NCI-H526 (cell line): Measurements from ENCODE around the gene PLEKHA3.
"Not testable (repeated sequence)": the region's sequence is repeated elsewhere in the genome, so short reads cannot be mapped to it uniquely, and the experiment has no call there.

ENCODE experiments used
- DNase-seq, 2 experiments: peaks; one replicate each; lab custom pipeline; 2025; lab: John Stamatoyannopoulos, UW

The PLEKHA3 gene

DNA sequence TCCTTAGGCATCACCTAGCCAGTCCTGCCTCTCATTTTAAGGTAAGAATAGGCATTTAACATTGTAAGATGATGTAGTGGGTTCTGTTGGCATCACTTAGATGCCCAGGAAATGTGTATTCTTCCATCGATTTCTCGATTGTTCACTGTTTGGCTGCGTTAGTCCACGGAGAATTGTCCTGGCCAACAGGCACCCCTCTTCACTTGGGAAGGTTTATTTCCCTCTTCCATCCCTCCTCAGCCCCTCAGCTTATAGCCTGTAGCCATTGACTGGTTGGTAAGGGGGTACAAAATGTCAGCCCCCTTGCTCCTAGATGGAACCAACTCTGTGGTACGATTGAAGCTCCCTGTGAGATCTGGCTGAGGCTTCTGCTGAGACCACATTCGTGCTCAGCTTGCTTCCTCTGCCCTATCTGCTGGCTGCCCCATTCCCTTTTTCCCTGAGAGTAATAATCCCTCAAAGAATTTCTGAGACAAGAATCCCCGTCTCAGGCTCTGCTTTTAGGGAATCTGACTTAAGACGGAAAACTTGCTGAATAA, 43.4 kb downstream of the PLEKHA3 start:
- no peak for DNase-seq

GRCh38 chr2:178525010-178525409, 44.8 kb downstream of the PLEKHA3 start:
- DNase-seq, result not testable (repeated sequence)

GRCh38 chr2:178525460-178525859, 45.2 kb downstream of the PLEKHA3 start:
- DNase-seq, result not testable (repeated sequence)

GRCh38 chr2:178526256-178526655, 46.0 kb downstream of the PLEKHA3 start:
- no peak for DNase-seq

GRCh38 chr2:178527592-178527991, 47.3 kb downstream of the PLEKHA3 start:
- no peak for DNase-seq

DNA sequence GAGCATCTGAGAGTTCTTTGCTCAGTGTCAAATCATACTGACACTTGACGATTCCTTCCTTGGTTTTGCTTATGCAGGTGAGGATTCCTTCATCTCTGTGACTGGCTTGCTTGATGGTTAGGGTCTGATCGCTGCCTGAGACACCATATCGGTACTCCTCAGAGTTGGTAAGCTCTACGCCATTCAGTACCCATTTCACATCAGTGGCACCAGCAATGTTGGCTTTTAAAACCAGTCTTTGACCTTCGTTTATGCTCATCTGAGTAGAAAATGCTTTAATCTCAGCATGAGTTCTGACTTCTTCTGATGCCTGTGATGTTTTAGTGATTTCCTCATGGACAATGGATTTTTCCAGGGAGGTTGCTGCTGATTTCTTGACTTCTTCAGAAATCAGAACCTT, 48.4 kb downstream of the PLEKHA3 start:
- no peak for DNase-seq

DNA sequence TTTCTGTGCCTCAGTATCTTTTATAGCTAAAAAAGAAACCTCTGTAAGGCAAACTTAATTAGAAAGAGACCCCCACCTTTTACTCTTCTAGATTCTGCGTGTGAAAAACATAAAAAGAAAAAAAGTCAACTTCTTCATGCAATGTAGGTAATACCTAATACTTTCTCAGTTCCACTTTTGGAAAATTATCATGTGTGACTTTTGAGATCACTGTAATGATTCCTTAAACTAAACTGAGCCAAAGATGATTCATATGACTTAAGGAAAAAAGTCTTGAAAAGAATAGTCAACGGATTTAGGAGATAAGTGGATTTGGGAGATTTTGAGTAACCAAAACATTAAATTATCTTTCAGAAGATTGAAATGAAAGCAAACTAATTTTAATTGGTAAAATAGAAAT, 48.9 kb downstream of the PLEKHA3 start:
- no peak for DNase-seq

DNA sequence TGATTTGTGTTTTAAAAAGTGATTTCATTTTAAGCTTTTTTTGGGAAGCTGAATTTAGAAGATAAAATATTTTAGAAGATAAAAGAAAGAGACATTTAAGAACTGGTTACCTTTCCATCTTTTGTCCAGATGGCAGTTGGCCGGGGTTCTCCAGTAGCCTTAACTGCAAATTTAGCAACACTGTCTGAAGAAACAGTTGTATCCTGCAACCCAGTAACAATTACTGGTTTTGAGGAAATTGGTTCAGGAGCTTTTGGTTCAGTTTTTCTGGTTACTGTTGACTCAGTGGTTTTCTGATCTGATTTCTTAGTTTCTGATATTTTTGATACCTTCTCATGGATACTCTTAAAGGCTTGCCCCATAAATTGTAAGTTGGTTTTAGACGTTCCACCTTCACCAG, 49.9 kb downstream of the PLEKHA3 start:
- no peak for DNase-seq

- no peak for DNase-seq
Measured at GRCh38 chr2:178530625-178531142, 50.4 kb downstream of the PLEKHA3 start.

GRCh38 chr2:178531168-178531567, 50.9 kb downstream of the PLEKHA3 start:
- no peak for DNase-seq

DNA sequence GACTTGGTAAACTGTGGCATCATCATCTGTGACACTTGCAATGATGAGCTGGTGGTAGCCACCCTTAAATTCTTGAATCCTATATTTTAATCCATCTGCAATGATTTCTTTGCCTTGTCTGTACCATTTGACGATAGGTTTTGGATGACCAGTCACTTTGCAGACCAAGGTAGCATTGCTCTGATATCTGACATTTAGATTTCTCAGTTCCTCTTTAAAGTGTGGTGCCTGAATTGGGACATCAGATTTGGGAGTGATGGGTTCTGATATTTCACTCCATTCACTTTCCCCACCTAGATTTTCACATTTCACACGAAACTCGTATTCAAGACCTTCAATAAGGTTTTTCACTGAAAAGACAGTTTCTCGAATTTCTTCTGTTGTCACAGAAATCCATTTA, 55.8 kb downstream of the PLEKHA3 start:
- DNase-seq, result no peak

DNA sequence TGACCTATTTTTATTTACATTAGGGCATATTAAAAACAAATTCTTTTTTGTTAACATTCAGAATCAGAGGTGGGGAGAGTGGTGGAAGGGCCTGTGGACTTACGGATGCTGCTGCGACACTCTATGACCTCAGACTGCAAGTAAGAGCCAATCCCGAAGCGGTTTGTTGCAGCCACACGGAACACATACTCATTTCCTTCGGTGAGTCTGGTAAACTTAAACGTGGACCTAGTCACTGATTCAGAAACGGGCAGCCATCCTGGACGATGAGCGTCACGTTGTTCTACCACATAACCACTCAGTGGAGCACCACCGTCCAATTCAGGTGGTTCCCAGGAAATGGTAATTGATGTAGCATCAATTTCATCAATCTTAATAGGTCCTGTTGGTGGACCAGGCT, 61.9 kb downstream of the PLEKHA3 start:
- no peak for DNase-seq

- DNase-seq, result no peak
Measured at GRCh38 chr2:178542569-178542968, 62.3 kb downstream of the PLEKHA3 start.

DNA sequence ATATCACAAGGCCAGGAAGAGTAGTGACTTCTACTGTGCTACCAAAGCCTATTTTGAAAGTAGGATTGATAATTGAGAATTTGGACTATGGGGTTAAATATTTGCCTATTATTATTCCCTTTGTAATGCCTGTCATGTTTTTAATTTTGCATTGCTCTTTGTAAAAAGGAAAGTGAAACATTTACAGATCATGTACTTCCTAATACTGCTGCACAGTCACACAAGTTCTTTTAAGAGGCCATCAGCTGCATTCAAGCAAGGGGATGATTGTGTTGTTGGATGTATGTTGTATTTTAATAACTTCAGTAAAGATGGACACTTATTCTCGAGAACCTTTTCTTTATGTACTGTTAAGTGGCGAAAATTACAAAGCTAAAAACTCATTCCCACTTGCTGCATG, 70.1 kb downstream of the PLEKHA3 start:
- DNase-seq, result no peak

DNA sequence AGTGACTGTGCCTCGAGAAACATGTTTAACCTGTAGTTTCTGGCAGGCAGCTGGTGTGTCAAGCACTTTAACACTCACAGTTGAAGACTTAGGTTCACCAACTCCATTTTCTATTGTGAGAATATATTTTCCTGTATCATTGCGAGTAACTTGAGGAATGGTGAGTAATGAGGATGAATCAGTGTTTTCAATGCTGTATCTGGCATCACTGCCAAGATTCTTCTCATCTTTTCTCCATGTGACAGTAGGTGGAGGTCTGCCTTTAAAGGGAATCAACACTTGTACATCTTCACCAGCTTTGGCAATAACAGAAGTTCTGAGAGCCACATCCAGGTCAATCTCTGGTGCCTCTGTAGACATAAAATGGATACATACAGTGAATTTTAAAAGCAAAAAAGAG, 72.8 kb downstream of the PLEKHA3 start:
- DNase-seq, result no peak
